NB4 (cell line): ENCODE data around the gene ABLIM2.

ENCODE experiments used
- POLR2A ChIP-seq: IDR thresholded peaks from 2 replicates; pipeline ENCODE4 v1.6.1; 2011; ENCODE audit warnings: mild to moderate bottlenecking; ENCODE audit not compliant: insufficient read length; ENCODE audit errors: extremely low read depth
- TF ChIP-seq, protein P1 (sequence below): IDR thresholded peaks from one replicate; pipeline ENCODE4 v1.5.1; 2012; ENCODE audit warnings: low read depth, low read length

DNA sequence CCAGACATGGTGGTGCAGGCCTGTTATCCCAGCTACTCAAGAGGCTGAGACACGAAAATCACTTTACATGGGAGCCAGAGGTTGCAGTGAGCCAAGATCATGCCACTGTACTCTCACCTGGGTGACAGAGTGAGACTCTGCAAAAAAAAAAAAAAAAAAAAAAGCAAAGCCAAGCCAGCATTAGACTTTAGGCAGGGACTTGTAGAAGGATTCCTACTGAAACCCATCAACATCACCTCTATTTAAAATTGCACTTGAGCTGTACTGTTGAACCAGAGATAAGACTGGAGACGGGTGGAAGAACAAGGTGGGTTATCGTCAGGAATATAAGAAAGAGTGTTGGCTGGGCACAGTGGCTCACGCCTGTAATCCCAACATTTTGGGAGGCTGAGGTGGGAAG lies 203.2 kb downstream of the ABLIM2 start:
- TF ChIP-seq, protein P1, sequence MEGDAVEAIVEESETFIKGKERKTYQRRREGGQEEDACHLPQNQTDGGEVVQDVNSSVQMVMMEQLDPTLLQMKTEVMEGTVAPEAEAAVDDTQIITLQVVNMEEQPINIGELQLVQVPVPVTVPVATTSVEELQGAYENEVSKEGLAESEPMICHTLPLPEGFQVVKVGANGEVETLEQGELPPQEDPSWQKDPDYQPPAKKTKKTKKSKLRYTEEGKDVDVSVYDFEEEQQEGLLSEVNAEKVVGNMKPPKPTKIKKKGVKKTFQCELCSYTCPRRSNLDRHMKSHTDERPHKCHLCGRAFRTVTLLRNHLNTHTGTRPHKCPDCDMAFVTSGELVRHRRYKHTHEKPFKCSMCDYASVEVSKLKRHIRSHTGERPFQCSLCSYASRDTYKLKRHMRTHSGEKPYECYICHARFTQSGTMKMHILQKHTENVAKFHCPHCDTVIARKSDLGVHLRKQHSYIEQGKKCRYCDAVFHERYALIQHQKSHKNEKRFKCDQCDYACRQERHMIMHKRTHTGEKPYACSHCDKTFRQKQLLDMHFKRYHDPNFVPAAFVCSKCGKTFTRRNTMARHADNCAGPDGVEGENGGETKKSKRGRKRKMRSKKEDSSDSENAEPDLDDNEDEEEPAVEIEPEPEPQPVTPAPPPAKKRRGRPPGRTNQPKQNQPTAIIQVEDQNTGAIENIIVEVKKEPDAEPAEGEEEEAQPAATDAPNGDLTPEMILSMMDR = no peak
- TF ChIP-seq POLR2A = no peak
